Activated naive CD8-positive, alpha-beta T cell treated with anti-CD3 and anti-CD28 coated beads, Interleukin-2, amount 10 ng/mL, durations not matched to agents 7 days and 5 days (primary cell): Measurements from ENCODE around the gene FZR1. TPM values are rescaled to one million over a fixed set of nuclear protein-coding genes. Genes with fewer than 3 reads are reported as not detected.

Experiments
- ATAC-seq: fragments of 150-1000 bp; cut with Tn5 transposase; one replicate; pipeline ENCODE4 v1.10.0; 2021; ENCODE audit warnings: low read depth, moderate library complexity
- POLR2A ChIA-PET: fragments of 350-600 bp; sonication (Branson Sonifier 250); formaldehyde crosslinking; loops from one replicate; lab custom pipeline; 2021; ENCODE audit warnings: antibody characterized with exemption; lab: Charles Lee
- DNase-seq: peaks from one replicate; pipeline ENCODE4 v3.0.0; 2021
- H3K27ac Mint-ChIP-seq: one replicate; pipeline ENCODE4 v1.8.0; 2022; ENCODE audit warnings: mild to moderate bottlenecking, mixed read lengths
- H3K27me3 Mint-ChIP-seq: one replicate; pipeline ENCODE4 v1.8.0; 2022; ENCODE audit warnings: mild to moderate bottlenecking, moderate library complexity, mixed read lengths
- H3K36me3 Mint-ChIP-seq: one replicate; pipeline ENCODE4 v1.8.0; 2021; ENCODE audit warnings: mild to moderate bottlenecking, mixed read lengths
- H3K4me1 Mint-ChIP-seq: one replicate; pipeline ENCODE4 v1.8.0; 2021; ENCODE audit warnings: mixed read lengths
- H3K4me3 Mint-ChIP-seq: one replicate; pipeline ENCODE4 v1.8.0; 2022; ENCODE audit warnings: mild to moderate bottlenecking, moderate library complexity, mixed read lengths
- H3K9me3 Mint-ChIP-seq: one replicate; pipeline ENCODE4 v1.8.0; 2021; ENCODE audit warnings: mixed read lengths
- total RNA-seq, 2 experiments: library from RNA; stranded (reverse); gene quantifications; one replicate each; pipeline ENCODE4 v1.2.3, GENCODE V29; 2021

The FZR1 gene
- total RNA-seq, 2 experiments from 2014 or later = 82.9 to 83.6 TPM

GRCh38 chr19:3479177-3479833 lies 26.8 kb upstream of the FZR1 start:
- ATAC-seq = peak; percentile 43
- Mint-ChIP-seq H3K9me3 (no peaks in the 10 kb centered on the region), H3K27me3 (no peaks in the 10 kb centered on the region), H3K27ac (peak overlapping the region; percentile 96), H3K4me1 (peaks cover 16% of the 10 kb centered on the region), H3K4me3 (peak overlapping the region; percentile 91), H3K36me3 (no peaks in the 10 kb centered on the region)
- DNase-seq = peak; percentile 73
- POLR2A ChIA-PET = interaction anchor here (0.6 to 1.7 kb wide), 4 partner anchors 20 to 783 kb away, joined by 3 to 4 read pairs (median 3); no protein-coding TSS in a partner anchor

DNA sequence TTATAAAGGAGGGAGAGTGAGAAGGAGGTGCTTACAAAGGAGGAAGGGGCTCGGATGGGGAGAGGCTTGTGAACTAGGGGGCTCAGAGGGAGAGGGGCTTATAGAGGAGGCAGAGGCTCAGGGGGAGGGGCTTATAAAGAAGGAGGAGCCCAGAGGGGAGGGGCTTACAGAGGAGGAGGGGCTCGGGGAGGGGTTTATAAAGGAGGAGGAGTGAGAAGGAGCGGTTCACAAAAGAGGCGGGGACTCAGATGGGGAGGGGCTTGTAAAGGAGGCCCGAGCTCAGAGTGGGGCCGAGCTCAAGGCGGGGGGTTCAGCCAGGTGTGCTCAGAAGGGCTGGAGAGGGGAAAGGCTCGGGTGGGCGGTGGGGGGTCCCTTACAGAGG lies 26.3 kb upstream of the FZR1 start:
- ATAC-seq (no peak), DNase-seq (no peak)
- Mint-ChIP-seq H3K36me3 (no peaks in the 10 kb centered on the region), H3K9me3 (no peaks in the 10 kb centered on the region), H3K27ac (no peak overlapping the region), H3K4me3 (no peak overlapping the region), H3K27me3 (peaks cover 3% of the 10 kb centered on the region), H3K4me1 (peaks cover 18% of the 10 kb centered on the region)
- POLR2A ChIA-PET = interaction anchor here (0.9 to 1.7 kb wide), 3 partner anchors 20 to 46 kb away, joined by 3 to 4 read pairs (median 3); no protein-coding TSS in a partner anchor

DNA sequence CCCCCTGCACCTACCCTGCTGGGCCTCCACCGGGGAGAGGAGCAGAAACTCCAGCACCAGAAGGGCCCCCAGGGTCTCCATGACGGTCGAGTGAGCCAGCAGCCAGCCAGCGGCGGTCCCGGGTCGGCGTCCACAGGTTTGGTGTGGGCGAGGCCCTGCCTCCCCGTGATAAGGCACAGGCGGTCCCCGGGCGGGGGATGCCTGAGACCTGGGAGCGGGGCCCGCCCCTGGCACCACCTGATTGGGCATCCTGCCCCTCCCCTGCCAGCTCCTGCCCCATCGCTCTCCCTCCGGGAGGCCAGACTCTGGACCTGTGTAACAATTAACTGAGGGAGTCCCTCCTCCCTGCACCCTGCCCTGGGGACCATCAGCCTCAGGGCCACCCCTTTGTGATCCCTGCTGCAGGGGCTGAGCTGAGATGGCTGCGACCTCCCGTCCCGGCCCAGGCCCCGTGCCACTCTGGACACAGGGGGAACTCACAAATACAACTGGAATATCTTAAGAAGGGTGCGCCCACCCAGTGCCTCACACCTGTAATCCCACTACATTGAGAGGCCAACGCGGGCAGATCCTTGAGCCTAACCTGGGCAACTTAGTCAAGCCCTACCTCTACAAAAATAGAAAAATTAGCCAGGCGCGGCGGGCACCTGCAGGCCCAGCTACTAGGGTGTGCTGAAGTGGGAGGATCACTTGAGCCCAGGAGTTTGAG lies 25.6 kb upstream of the FZR1 start, which contains the start of gene SMIM24:
TSS of gene SMIM24 (minus strand) at position 143 of the 709 bp plus-strand sequence. CDS start at position 81, 62 bp downstream.
- Mint-ChIP-seq H3K4me3 (peak within 1 kb of the TSS; percentile 91), H3K36me3 (no peaks in the 10 kb centered on the region), H3K9me3 (no peaks in the 10 kb centered on the region), H3K4me1 (peaks cover 20% of the 10 kb centered on the region), H3K27me3 (peaks cover 3% of the 10 kb centered on the region), H3K27ac (peak within 1 kb of the TSS; percentile 96)
- DNase-seq = no peak
- POLR2A ChIA-PET = interaction anchor here (1.7 kb wide), 1 partner anchor 19 kb away, joined by 4 read pairs; no protein-coding TSS in a partner anchor
- ATAC-seq = no peak

DNA sequence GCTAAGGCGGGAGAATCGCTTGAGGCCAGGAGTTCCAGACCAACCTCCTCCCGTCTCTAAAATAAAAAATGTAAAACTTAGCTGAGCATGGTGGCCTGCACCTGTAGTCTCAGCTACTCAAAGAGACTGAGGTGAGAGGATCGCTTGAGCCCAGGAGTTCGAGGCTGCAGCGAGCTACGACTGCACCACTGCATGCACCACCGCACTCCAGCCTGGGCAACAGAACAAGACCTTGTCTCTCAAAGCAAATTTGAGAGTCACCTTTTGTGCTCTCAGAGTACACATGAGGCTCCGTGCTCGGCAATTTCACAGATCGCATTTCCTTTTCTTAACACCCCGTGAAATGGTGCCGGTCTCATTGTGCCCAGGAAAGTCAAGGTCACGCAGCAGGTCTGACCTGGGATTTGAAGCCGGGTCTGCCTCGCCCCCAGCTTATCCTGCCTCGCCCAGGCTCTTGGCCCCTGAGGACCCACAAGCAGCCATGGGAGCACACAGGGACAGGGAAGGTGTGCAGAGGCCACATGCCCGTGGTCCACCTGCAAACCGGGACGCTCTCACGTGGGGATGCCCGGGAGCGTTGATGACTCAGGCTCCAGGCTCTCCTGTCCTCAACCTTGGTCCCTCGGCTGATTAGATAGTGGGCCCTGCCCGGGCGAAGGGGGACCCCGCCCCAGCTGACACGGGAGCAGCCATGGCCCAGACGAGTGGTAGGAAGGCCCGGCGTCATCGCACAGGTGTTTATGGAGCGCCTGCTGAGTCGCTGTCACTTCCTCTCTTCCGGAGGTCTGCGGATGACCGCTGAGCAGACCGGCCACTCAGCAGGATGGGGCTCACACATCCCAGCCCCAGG lies 24.6 kb upstream of the FZR1 start:
- no peak overlapping the region for H3K27ac Mint-ChIP-seq
- ATAC-seq (no peak), DNase-seq (no peak)
- POLR2A ChIA-PET = no interaction called here
- H3K9me3 Mint-ChIP-seq = no peaks in the 10 kb centered on the region
- H3K4me1 Mint-ChIP-seq = peaks cover 20% of the 10 kb centered on the region
- peaks cover 3% of the 10 kb centered on the region for H3K27me3 Mint-ChIP-seq
- H3K4me3 Mint-ChIP-seq = no peak overlapping the region
- no peaks in the 10 kb centered on the region for H3K36me3 Mint-ChIP-seq

GRCh38 chr19:3482507-3483225 lies 23.4 kb upstream of the FZR1 start:
- Mint-ChIP-seq H3K27me3 (peaks cover 3% of the 10 kb centered on the region), H3K4me1 (peaks cover 20% of the 10 kb centered on the region), H3K36me3 (no peaks in the 10 kb centered on the region), H3K4me3 (no peak overlapping the region), H3K9me3 (no peaks in the 10 kb centered on the region), H3K27ac (no peak overlapping the region)
- no peak for ATAC-seq
- POLR2A ChIA-PET = no interaction called here
- no peak for DNase-seq

DNA sequence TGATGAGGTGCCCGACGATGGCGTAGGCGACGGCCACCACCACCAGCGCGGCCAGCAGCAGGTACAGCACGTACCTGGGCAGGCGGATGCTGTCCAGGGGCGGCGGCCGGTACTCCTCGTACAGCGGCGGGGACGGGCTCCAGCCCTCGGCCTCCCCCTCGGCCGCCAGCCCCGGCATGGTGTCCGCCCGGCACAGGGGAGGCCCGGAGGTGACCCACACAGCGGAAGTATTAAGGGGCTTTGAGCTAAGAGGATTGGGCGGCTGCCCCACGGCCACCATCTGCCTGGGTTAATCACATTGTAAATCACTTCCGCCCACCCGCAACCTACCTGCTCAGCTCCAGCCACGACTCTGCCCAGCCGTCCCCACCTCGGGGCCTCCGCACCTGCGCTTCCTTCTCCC lies 22.9 kb upstream of the FZR1 start, which contains the start of gene SMIM44:
TSS of gene SMIM44 (minus strand) at position 216 of the 403 bp plus-strand sequence. CDS start at position 178, 38 bp downstream.
- ATAC-seq = no peak
- Mint-ChIP-seq H3K27ac (no peak within 1 kb of the TSS), H3K27me3 (peaks cover 3% of the 10 kb centered on the region), H3K36me3 (no peaks in the 10 kb centered on the region), H3K4me1 (peaks cover 15% of the 10 kb centered on the region), H3K4me3 (no peak within 1 kb of the TSS), H3K9me3 (no peaks in the 10 kb centered on the region)
- POLR2A ChIA-PET = no interaction called here
- DNase-seq = no peak

DNA sequence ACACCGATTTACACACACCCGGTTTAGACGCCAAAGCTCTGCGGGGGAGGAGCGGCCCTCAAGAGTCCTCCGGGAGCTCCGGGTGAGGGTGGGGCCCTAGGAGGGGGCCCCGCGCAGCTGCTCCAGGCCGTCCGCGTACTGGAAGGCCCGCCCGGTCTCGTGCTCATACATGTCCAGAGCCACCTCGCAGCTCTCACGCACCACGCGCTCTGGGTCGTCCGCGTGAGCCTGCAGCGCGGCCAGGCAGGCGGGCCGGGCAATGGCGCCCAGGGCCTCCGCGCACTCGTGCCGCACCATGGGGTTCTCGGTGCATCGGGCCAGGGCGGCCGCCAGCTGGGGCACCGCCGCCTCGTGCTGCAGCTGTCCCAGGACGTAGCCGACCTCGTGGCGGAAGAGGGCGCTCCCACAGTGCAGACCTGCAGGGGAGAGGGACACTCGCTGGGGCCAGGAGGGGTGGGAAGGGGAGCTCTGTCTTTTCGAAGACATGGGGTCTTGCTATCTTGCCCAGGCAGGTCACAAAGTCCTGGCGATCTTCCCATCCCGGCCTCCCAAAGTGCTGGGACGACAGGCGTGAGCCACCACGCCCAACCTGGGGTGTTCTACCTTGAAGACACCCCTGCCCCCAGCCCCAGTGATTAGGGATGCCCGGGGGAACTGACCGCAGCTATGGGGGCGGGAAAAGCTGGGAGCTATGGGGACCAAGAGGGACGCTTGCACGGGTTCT lies 14.6 kb upstream of the FZR1 start:
- DNase-seq = no peak

DNA sequence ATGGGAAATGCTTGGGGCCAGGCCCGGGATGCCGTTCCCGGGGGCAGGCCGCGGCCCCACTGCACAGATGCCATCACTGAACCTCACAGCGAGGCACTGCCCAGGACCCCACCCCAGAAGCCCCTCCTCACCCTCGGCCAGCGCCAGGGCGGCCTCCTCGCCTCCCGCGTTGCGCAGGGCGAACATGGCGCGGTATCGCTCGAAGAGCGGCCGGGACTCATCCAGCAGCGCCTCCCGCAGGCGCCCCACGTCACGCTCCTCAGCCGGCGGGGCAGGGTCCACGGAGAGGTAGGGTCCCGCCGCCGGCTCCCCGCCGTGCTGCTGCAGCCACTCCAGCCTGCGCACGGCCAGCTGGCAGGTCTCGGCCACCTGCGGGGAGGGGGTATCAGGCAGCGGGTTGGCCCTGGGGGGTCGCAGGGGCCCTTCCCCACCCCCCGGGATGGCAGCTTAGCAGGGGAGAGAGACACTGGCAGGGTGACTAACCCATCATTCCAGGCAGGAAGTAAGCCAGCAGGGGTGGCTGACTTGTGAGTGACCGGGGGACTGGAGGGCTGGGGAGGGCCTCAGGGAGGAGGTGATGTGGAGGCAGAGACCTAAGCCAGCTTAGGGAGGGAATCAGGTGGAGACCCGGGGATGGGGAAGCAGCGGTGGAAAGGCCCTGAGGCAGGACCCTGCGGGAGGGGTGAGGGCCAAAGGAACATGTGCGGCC lies 13.8 kb upstream of the FZR1 start:
- peaks cover 2% of the 10 kb centered on the region for H3K4me1 Mint-ChIP-seq
- peak overlapping the region; percentile 34 for H3K27ac Mint-ChIP-seq
- POLR2A ChIA-PET = no interaction called here
- H3K4me3 Mint-ChIP-seq = no peak overlapping the region
- ATAC-seq (no peak), DNase-seq (no peak)
- H3K36me3 Mint-ChIP-seq = peaks cover 4% of the 10 kb centered on the region
- no peaks in the 10 kb centered on the region for H3K9me3 Mint-ChIP-seq
- H3K27me3 Mint-ChIP-seq = no peaks in the 10 kb centered on the region

More for the DNA sequence above, 14.6 kb upstream of the FZR1 start:
- Mint-ChIP-seq H3K4me1 (peaks cover 2% of the 10 kb centered on the region), H3K9me3 (no peaks in the 10 kb centered on the region), H3K4me3 (no peak overlapping the region), H3K27ac (no peak overlapping the region), H3K27me3 (no peaks in the 10 kb centered on the region), H3K36me3 (peaks cover 4% of the 10 kb centered on the region)
- ATAC-seq = no peak
- POLR2A ChIA-PET = no interaction called here

DNA sequence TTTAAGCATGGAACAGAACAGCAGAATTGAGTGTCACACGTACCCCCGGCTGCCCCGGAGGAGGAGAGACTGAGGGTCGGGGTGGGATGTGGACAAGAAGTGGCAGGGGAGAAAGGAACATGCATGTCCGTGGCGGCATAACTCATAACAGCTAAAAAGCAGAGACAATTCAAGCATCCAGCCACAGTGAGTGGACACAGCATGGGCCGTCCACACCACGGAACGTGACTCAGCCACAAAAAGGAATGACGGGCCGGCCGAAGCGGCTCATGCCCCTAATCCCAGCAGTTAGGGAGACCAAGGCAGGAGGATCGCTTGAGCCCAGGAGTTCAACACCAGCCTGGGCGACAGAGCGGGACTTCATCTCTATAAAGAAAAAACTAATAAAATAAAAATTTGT lies 13.2 kb upstream of the FZR1 start:
- H3K27me3 Mint-ChIP-seq = no peaks in the 10 kb centered on the region
- ATAC-seq (no peak), DNase-seq (no peak)
- H3K4me1 Mint-ChIP-seq = peaks cover 2% of the 10 kb centered on the region
- no peak overlapping the region for H3K27ac Mint-ChIP-seq
- H3K36me3 Mint-ChIP-seq = peaks cover 5% of the 10 kb centered on the region
- H3K4me3 Mint-ChIP-seq = no peak overlapping the region
- POLR2A ChIA-PET = no interaction called here
- H3K9me3 Mint-ChIP-seq = no peaks in the 10 kb centered on the region

- H3K4me3 Mint-ChIP-seq = no peak overlapping the region
- no peaks in the 10 kb centered on the region for H3K9me3 Mint-ChIP-seq
- peaks cover 7% of the 10 kb centered on the region for H3K36me3 Mint-ChIP-seq
- DNase-seq (no peak), ATAC-seq (no peak)
- H3K27ac Mint-ChIP-seq = no peak overlapping the region
- POLR2A ChIA-PET = no interaction called here
- no peaks in the 10 kb centered on the region for H3K27me3 Mint-ChIP-seq
- peaks cover 2% of the 10 kb centered on the region for H3K4me1 Mint-ChIP-seq
These were observed 12.5 kb upstream of the FZR1 start for GRCh38 chr19:3493651-3494050.

GRCh38 chr19:3494051-3494450 lies 12.1 kb upstream of the FZR1 start:
- ATAC-seq (peak; percentile 68), DNase-seq (peak; percentile 52)
- peak overlapping the region; percentile 40 for H3K4me3 Mint-ChIP-seq
- H3K27ac Mint-ChIP-seq = peak overlapping the region; percentile 34
- no peaks in the 10 kb centered on the region for H3K9me3 Mint-ChIP-seq
- H3K27me3 Mint-ChIP-seq = no peaks in the 10 kb centered on the region
- H3K4me1 Mint-ChIP-seq = peaks cover 4% of the 10 kb centered on the region
- POLR2A ChIA-PET = no interaction called here
- peaks cover 9% of the 10 kb centered on the region for H3K36me3 Mint-ChIP-seq
